WI38 (cell line): ENCODE measurements around the gene SCN2B.

Experiments
- H3K4me3 ChIP-seq: 2 replicates; pipeline ENCODE4 v1.5.1; 2011; ENCODE audit warnings: low read depth, mild to moderate bottlenecking, control low read depth, low read length
- CTCF ChIP-seq: IDR thresholded peaks from 2 replicates; pipeline ENCODE4 v1.5.1; 2012; ENCODE audit warnings: low read depth, mild to moderate bottlenecking, control low read depth, low read length

Gene SCN2B

GRCh38 chr11:118219244-118219643 is 42.8 kb upstream of the SCN2B start:
- no peak overlapping the region for H3K4me3 ChIP-seq
- no peak for TF ChIP-seq CTCF

GRCh38 chr11:118217575-118217974 is 41.1 kb upstream of the SCN2B start:
- no peak for TF ChIP-seq CTCF
- H3K4me3 ChIP-seq = no peak overlapping the region

GRCh38 chr11:118216621-118217481 is 40.4 kb upstream of the SCN2B start:
- TF ChIP-seq CTCF = no peak
- no peak overlapping the region for H3K4me3 ChIP-seq

- no peak for TF ChIP-seq CTCF
- H3K4me3 ChIP-seq = no peak overlapping the region
Observed at GRCh38 chr11:118215765-118216164, 39.3 kb upstream of the SCN2B start.

- no peak overlapping the region for H3K4me3 ChIP-seq
- TF ChIP-seq CTCF = no peak
Observed at GRCh38 chr11:118215262-118215661, 38.8 kb upstream of the SCN2B start.

GRCh38 chr11:118214210-118214914 is 37.9 kb upstream of the SCN2B start:
- TF ChIP-seq CTCF = no peak
- no peak overlapping the region for H3K4me3 ChIP-seq

- TF ChIP-seq CTCF = no peak
- no peak overlapping the region for H3K4me3 ChIP-seq
Observed at GRCh38 chr11:118213781-118214180, 37.3 kb upstream of the SCN2B start.
